Neural cell (in vitro differentiated cells): ENCODE results near the gene PTPRN2.

ENCODE experiments used
- CTCF ChIP-seq: fragments of 450-650 bp; IDR thresholded peaks from 2 replicates; pipeline ENCODE4 v1.5.1; 2014; ENCODE audit warnings: antibody characterized with exemption, mild to moderate bottlenecking, moderate library complexity; ENCODE audit not compliant: poor library complexity, severe bottlenecking
- EZH2 ChIP-seq: fragments of 200-600, 300-800 bp; shearing (Covaris generic), sonication (generic); IDR thresholded peaks from 2 replicates; pipeline ENCODE4 v1.6.1; 2014; ENCODE audit warnings: antibody characterized with exemption, low read length, borderline replicate concordance, mild to moderate bottlenecking; ENCODE audit not compliant: insufficient read depth, poor library complexity, severe bottlenecking
- POLR2AphosphoS5 ChIP-seq: IDR thresholded peaks from 2 replicates; pipeline ENCODE4 v1.6.1; 2012
- RAD21 ChIP-seq: fragments of 450-650 bp; conservative IDR thresholded peaks from 2 replicates; pipeline ENCODE4 v1.6.1; 2014; ENCODE audit warnings: antibody characterized with exemption, mild to moderate bottlenecking, moderate library complexity
- TAF1 ChIP-seq: IDR thresholded peaks from 2 replicates; pipeline ENCODE4 v1.6.1; 2012; ENCODE audit warnings: low read depth
- TF ChIP-seq, protein P1 (sequence below): IDR thresholded peaks from 2 replicates; pipeline ENCODE4 v1.6.1; 2012; ENCODE audit warnings: borderline replicate concordance

GRCh38 chr7:157930926-157931466, 656.6 kb downstream of the PTPRN2 start:
- no peak for TF ChIP-seq CTCF
- TF ChIP-seq RAD21: no peak
- no peak for TF ChIP-seq EZH2
- TF ChIP-seq TAF1: no peak
- no peak for TF ChIP-seq POLR2AphosphoS5
- TF ChIP-seq, protein P1, sequence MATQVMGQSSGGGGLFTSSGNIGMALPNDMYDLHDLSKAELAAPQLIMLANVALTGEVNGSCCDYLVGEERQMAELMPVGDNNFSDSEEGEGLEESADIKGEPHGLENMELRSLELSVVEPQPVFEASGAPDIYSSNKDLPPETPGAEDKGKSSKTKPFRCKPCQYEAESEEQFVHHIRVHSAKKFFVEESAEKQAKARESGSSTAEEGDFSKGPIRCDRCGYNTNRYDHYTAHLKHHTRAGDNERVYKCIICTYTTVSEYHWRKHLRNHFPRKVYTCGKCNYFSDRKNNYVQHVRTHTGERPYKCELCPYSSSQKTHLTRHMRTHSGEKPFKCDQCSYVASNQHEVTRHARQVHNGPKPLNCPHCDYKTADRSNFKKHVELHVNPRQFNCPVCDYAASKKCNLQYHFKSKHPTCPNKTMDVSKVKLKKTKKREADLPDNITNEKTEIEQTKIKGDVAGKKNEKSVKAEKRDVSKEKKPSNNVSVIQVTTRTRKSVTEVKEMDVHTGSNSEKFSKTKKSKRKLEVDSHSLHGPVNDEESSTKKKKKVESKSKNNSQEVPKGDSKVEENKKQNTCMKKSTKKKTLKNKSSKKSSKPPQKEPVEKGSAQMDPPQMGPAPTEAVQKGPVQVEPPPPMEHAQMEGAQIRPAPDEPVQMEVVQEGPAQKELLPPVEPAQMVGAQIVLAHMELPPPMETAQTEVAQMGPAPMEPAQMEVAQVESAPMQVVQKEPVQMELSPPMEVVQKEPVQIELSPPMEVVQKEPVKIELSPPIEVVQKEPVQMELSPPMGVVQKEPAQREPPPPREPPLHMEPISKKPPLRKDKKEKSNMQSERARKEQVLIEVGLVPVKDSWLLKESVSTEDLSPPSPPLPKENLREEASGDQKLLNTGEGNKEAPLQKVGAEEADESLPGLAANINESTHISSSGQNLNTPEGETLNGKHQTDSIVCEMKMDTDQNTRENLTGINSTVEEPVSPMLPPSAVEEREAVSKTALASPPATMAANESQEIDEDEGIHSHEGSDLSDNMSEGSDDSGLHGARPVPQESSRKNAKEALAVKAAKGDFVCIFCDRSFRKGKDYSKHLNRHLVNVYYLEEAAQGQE: no peak
